ENCODE measurements around the gene VCAM1. TPM values are rescaled to one million over a fixed set of nuclear protein-coding genes. Genes with fewer than 3 reads are reported as not detected.

The VCAM1 gene
- total RNA-seq (2021) (0.07 to 0.64 TPM in 2 of 3 replicates, not detected in the other), Bru-seq, nascent RNA (percentile 5 among the genes with signal in this experiment)
- long read RNA-seq, experiment 1, result 0 reads
- long read RNA-seq, experiment 2, result 0 reads
- long read RNA-seq, experiment 3, result 0 reads

- ATAC-seq (peak; percentile 83), DNase-seq (ENCODE audit: low spot score) (peak; percentile 17)
- ChIA-PET CTCF (interaction anchor here (1.3 to 1.6 kb wide), 2 partner anchors 101 to 149 kb away, joined by 3 to 5 read pairs; no protein-coding TSS in a partner anchor), POLR2A (interaction anchor here (0.9 kb wide), 1 partner anchor 10 kb away, joined by 4 read pairs; no protein-coding TSS in a partner anchor)
- Mint-ChIP-seq H3K27me3 (ENCODE audit: low read depth) (no peaks in the 10 kb centered on the region), H3K36me3 (no peaks in the 10 kb centered on the region), H3K27ac (no peak within 1 kb of the TSS), H3K4me1 (peaks cover 6% of the 10 kb centered on the region), H3K4me3 (no peak within 1 kb of the TSS), H3K9me3 (no peaks in the 10 kb centered on the region)
- TF ChIP-seq ATF1 (CRISPR knock-in tag; IDR thresholded peaks at IDR 0.05), result no peak
- no peak for TF ChIP-seq USF1 (CRISPR knock-in tag; IDR thresholded peaks at IDR 0.05)
- no peak for TF ChIP-seq SOX15 (CRISPR knock-in tag; IDR thresholded peaks at IDR 0.05)
- TF ChIP-seq ZNF121 (CRISPR knock-in tag; IDR thresholded peaks at IDR 0.05), result no peak
- no peak for TF ChIP-seq USF2 (CRISPR knock-in tag; IDR thresholded peaks at IDR 0.05)
- TF ChIP-seq ZNF423 (CRISPR knock-in tag; IDR thresholded peaks at IDR 0.05), result no peak
- no peak for TF ChIP-seq GTF2I (CRISPR knock-in tag; conservative IDR thresholded peaks at IDR 0.05)
- TF ChIP-seq E2F1 (CRISPR knock-in tag; IDR thresholded peaks at IDR 0.05), result no peak
- no peak for TF ChIP-seq ZNF219 (CRISPR knock-in tag; IDR thresholded peaks at IDR 0.05; ENCODE audit: borderline replicate concordance)
- TF ChIP-seq SMAD3 (CRISPR knock-in tag; IDR thresholded peaks at IDR 0.05; ENCODE audit: borderline replicate concordance), result no peak
- TF ChIP-seq TCF7 (CRISPR knock-in tag; IDR thresholded peaks at IDR 0.05; ENCODE audit: low read depth), result no peak
- no peak for TF ChIP-seq RELA (CRISPR knock-in tag; IDR thresholded peaks at IDR 0.05; ENCODE audit: borderline replicate concordance)
- no peak for TF ChIP-seq ZBTB43 (CRISPR knock-in tag; IDR thresholded peaks at IDR 0.05)
- TF ChIP-seq SMAD4 (CRISPR knock-in tag; IDR thresholded peaks at IDR 0.05), result no peak
- TF ChIP-seq NR3C1 (CRISPR knock-in tag; conservative IDR thresholded peaks at IDR 0.05; ENCODE audit: low read depth), result no peak
- no peak for TF ChIP-seq PRRX2 (CRISPR knock-in tag; IDR thresholded peaks at IDR 0.05)
- TF ChIP-seq FOXP1 (CRISPR knock-in tag; IDR thresholded peaks at IDR 0.05; ENCODE audit: borderline replicate concordance), result no peak
- TF ChIP-seq OVOL2 (CRISPR knock-in tag; IDR thresholded peaks at IDR 0.05; ENCODE audit: borderline replicate concordance), result no peak
Measured at GRCh38 chr1:100719490-100719889, at the start of gene VCAM1. Gene VCAM1, plus strand, starts transcription at chr1:100719742. Its CDS starts 119 bp downstream, at chr1:100719861.

- no peaks in the 10 kb centered on the region for H3K4me1 Mint-ChIP-seq
- POLR2A ChIA-PET, result no interaction called here
- ATAC-seq (no peak), DNase-seq (ENCODE audit: low spot score) (no peak)
- H3K9me3 Mint-ChIP-seq, result peaks cover 27% of the 10 kb centered on the region
- no peak overlapping the region for H3K4me3 Mint-ChIP-seq
- H3K27ac Mint-ChIP-seq, result no peak overlapping the region
- CTCF ChIA-PET, result no interaction called here
- H3K36me3 Mint-ChIP-seq, result peaks cover 4% of the 10 kb centered on the region
- no peaks in the 10 kb centered on the region for H3K27me3 Mint-ChIP-seq (ENCODE audit: low read depth)
- TF ChIP-seq HMGA2 (CRISPR knock-in tag; IDR thresholded peaks at IDR 0.05), result no peak
- no peak for TF ChIP-seq ERG (CRISPR knock-in tag; IDR thresholded peaks at IDR 0.05)
- TF ChIP-seq ZSCAN18 (CRISPR knock-in tag; IDR thresholded peaks at IDR 0.05), result no peak
- TF ChIP-seq FOXP1 (CRISPR knock-in tag; IDR thresholded peaks at IDR 0.05; ENCODE audit: borderline replicate concordance), result no peak
- no peak for TF ChIP-seq ETV6 (CRISPR knock-in tag; IDR thresholded peaks at IDR 0.05)
- TF ChIP-seq TP53 (CRISPR knock-in tag; IDR thresholded peaks at IDR 0.05), result no peak
- no peak for TF ChIP-seq TEAD4 (CRISPR knock-in tag; IDR thresholded peaks at IDR 0.05)
- no peak for TF ChIP-seq CREM (CRISPR knock-in tag; IDR thresholded peaks at IDR 0.05)
- TF ChIP-seq E2F5 (CRISPR knock-in tag; IDR thresholded peaks at IDR 0.05), result no peak
- TF ChIP-seq ZNF423 (CRISPR knock-in tag; IDR thresholded peaks at IDR 0.05), result no peak
- TF ChIP-seq ZNF317 (CRISPR knock-in tag; IDR thresholded peaks at IDR 0.05; ENCODE audit: borderline replicate concordance, low read depth), result no peak
- TF ChIP-seq ZNF671 (CRISPR knock-in tag; IDR thresholded peaks at IDR 0.05), result no peak
- no peak for TF ChIP-seq EMX1 (CRISPR knock-in tag; IDR thresholded peaks at IDR 0.05)
- no peak for TF ChIP-seq ZNF263 (CRISPR knock-in tag; IDR thresholded peaks at IDR 0.05; ENCODE audit: low read depth)
Measured at GRCh38 chr1:100670083-100670482, 49.5 kb upstream of the VCAM1 start.
